Transverse colon (tissue), 4 donors: ENCODE results near the gene ZNF687.

Experiments
- CTCF ChIP-seq, 5 experiments: fragments of 200-600 bp in 3 of 5; fragments of 450-650 bp in 2 of 5; sonication (generic) in 3 of 5; IDR thresholded peaks; 1 replicate in 2 of 5; 2 replicates in 3 of 5; pipeline ENCODE4 v1.5.1; 2016 to 2017; ENCODE audit warnings: antibody characterized with exemption in 5 of 5, inconsistent platforms in 3 of 5, mild to moderate bottlenecking in 2 of 5, moderate library complexity in 1 of 5
- EP300 ChIP-seq: sonication (generic); formaldehyde crosslinking; IDR thresholded peaks from one replicate; pipeline ENCODE4 v1.6.1; 2017; ENCODE audit warnings: antibody characterized with exemption, low read depth
- POLR2A ChIP-seq: fragments of 450-650 bp; IDR thresholded peaks from one replicate; pipeline ENCODE4 v1.6.1; 2016; ENCODE audit warnings: antibody characterized with exemption, mild to moderate bottlenecking, moderate library complexity
- POLR2AphosphoS5 ChIP-seq, 3 donors: sonication (generic); formaldehyde crosslinking; IDR thresholded peaks; one replicate each; pipeline ENCODE4 v1.6.1; 2016; ENCODE audit warnings: antibody characterized with exemption in 3 of 3

- TF ChIP-seq POLR2A (peak; percentile 51), CTCF (IDR thresholded peaks at IDR 0.05) (no peak), POLR2AphosphoS5 (IDR thresholded peaks at IDR 0.05) (peak; percentile 62 to 72 (median 62)), EP300 (no peak)
These were observed 45.3 kb downstream of the ZNF687 start, which contains the start of gene PI4KB for GRCh38 chr1:151327223-151327902.
